ENCODE data around the gene GTF3C1. TPM values are rescaled to one million over a fixed set of nuclear protein-coding genes. Genes with fewer than 3 reads are reported as not detected.
A peak's percentile ranks its signal among the peaks of the same experiment; 100 is the strongest.

The GTF3C1 gene
- total and polyA plus RNA-seq, 3 experiments from 2014 or later = 58.6 to 62.7 (median 60.4) TPM

GRCh38 chr16:27424772-27425498, 124.8 kb downstream of the GTF3C1 start:
- H3K4me1 ChIP-seq (ENCODE audit: insufficient read depth, low read length) = peaks cover 22% of the 10 kb centered on the region
- no peak overlapping the region for H3K4me3 ChIP-seq (ENCODE audit: low read length)
- Mint-ChIP-seq H3K9me3 (peaks cover 11 to 21% (median 15%) of the 10 kb centered on the region in 5 donors), H3K27ac (peak overlapping the region; percentile 15 to 92 (median 75)), H3K27me3 (peaks cover 0 to 1% of the 10 kb centered on the region in 2 donors), H3K4me3 (peak overlapping the region in 2 of 7 donors; percentile 24 to 76), H3K4me1 (peaks cover 47 to 71% (median 66%) of the 10 kb centered on the region in 3 donors), H3K36me3 (peaks cover 22 to 76% (median 30%) of the 10 kb centered on the region in 3 donors)
- peak in 1 of 5 donors; percentile 17 for DNase-seq
- no peaks in the 10 kb centered on the region for H3K27me3 ChIP-seq (ENCODE audit: insufficient read depth, low read length, poor library complexity, severe bottlenecking)
- POLR2A ChIA-PET = no interaction called here
- peaks cover 3% of the 10 kb centered on the region for H3K36me3 ChIP-seq (ENCODE audit: insufficient read depth, low read length)
- no peak overlapping the region for H3K27ac ChIP-seq (ENCODE audit: low read depth, low read length)
- peaks cover 13% of the 10 kb centered on the region for H3K9me3 ChIP-seq (ENCODE audit: low read length)
- CTCF ChIA-PET = no interaction called here

GRCh38 chr16:27421961-27422740, 127.6 kb downstream of the GTF3C1 start:
- Mint-ChIP-seq H3K27ac (peak overlapping the region in 4 of 8 donors; percentile 43 to 66 (median 53)), H3K27me3 (peaks cover 0 to 1% of the 10 kb centered on the region in 2 donors)
- CTCF ChIA-PET = interaction anchor here (1.2 kb wide), 1 partner anchor 34 kb away, joined by 3 read pairs; no protein-coding TSS in a partner anchor

GRCh38 chr16:27417047-27417671, 132.6 kb downstream of the GTF3C1 start:
- H3K4me3 Mint-ChIP-seq = no peak overlapping the region
- Histone ChIP-seq H3K27ac (ENCODE audit: low read depth, low read length) (no peak overlapping the region), H3K27me3 (ENCODE audit: insufficient read depth, low read length, poor library complexity, severe bottlenecking) (no peaks in the 10 kb centered on the region), H3K4me3 (ENCODE audit: low read length) (no peak overlapping the region), H3K9me3 (ENCODE audit: low read length) (peaks cover 11% of the 10 kb centered on the region), H3K36me3 (ENCODE audit: insufficient read depth, low read length) (peaks cover 5% of the 10 kb centered on the region), H3K4me1 (ENCODE audit: insufficient read depth, low read length) (peaks cover 18% of the 10 kb centered on the region)
- H3K27me3 Mint-ChIP-seq = no peaks in the 10 kb centered on the region
- no peak for DNase-seq
- ChIA-PET POLR2A (interaction anchor here (0.7 kb wide), 1 partner anchor 34 kb away, joined by 4 read pairs; no protein-coding TSS in a partner anchor), CTCF (interaction anchor here (1.7 kb wide), 1 partner anchor 12 kb away, joined by 3 read pairs; no protein-coding TSS in a partner anchor)
- H3K27ac Mint-ChIP-seq = peak overlapping the region in 3 of 8 donors; percentile 17 to 21 (median 20)
- peaks cover 6 to 18% (median 7%) of the 10 kb centered on the region in 5 donors for H3K9me3 Mint-ChIP-seq
- H3K4me1 Mint-ChIP-seq = peaks cover 49 to 69% (median 64%) of the 10 kb centered on the region in 3 donors
- peaks cover 23 to 68% (median 36%) of the 10 kb centered on the region in 3 donors for H3K36me3 Mint-ChIP-seq

More at GRCh38 chr16:27421961-27422740, 127.6 kb downstream of the GTF3C1 start:
- H3K36me3 ChIP-seq (ENCODE audit: insufficient read depth, low read length) = peaks cover 8% of the 10 kb centered on the region
- peaks cover 14% of the 10 kb centered on the region for H3K4me1 ChIP-seq (ENCODE audit: insufficient read depth, low read length)
- peaks cover 20 to 82% (median 30%) of the 10 kb centered on the region in 3 donors for H3K36me3 Mint-ChIP-seq
- H3K4me3 Mint-ChIP-seq = no peak overlapping the region
- DNase-seq = no peak
- POLR2A ChIA-PET = interaction anchor here (0.8 kb wide), 1 partner anchor 16 kb away, joined by 3 read pairs; no protein-coding TSS in a partner anchor
- H3K9me3 Mint-ChIP-seq = peaks cover 11 to 21% (median 15%) of the 10 kb centered on the region in 5 donors
- no peaks in the 10 kb centered on the region for H3K27me3 ChIP-seq (ENCODE audit: insufficient read depth, low read length, poor library complexity, severe bottlenecking)
- peaks cover 13% of the 10 kb centered on the region for H3K9me3 ChIP-seq (ENCODE audit: low read length)
- H3K4me3 ChIP-seq (ENCODE audit: low read length) = no peak overlapping the region
- H3K4me1 Mint-ChIP-seq = peaks cover 36 to 59% (median 55%) of the 10 kb centered on the region in 3 donors
- H3K27ac ChIP-seq (ENCODE audit: low read depth, low read length) = no peak overlapping the region

GRCh38 chr16:27414788-27415431, 134.8 kb downstream of the GTF3C1 start:
- H3K36me3 Mint-ChIP-seq = peaks cover 25 to 64% (median 28%) of the 10 kb centered on the region in 3 donors
- H3K27me3 ChIP-seq (ENCODE audit: insufficient read depth, low read length, poor library complexity, severe bottlenecking) = no peaks in the 10 kb centered on the region
- peaks cover 0 to 11% (median 0%) of the 10 kb centered on the region in 5 donors for H3K9me3 Mint-ChIP-seq
- H3K4me3 Mint-ChIP-seq = peak overlapping the region in 2 of 7 donors; percentile 0 to 26
- ChIA-PET CTCF (no interaction called here), POLR2A (no interaction called here)
- H3K4me1 Mint-ChIP-seq = peaks cover 57 to 76% (median 75%) of the 10 kb centered on the region in 3 donors
- H3K4me3 ChIP-seq (ENCODE audit: low read length) = no peak overlapping the region
- H3K27ac Mint-ChIP-seq = peak overlapping the region in 4 of 8 donors; percentile 48 to 78 (median 64)
- DNase-seq = no peak
- peaks cover 9% of the 10 kb centered on the region for H3K36me3 ChIP-seq (ENCODE audit: insufficient read depth, low read length)
- no peak overlapping the region for H3K27ac ChIP-seq (ENCODE audit: low read depth, low read length)
- no peaks in the 10 kb centered on the region for H3K27me3 Mint-ChIP-seq
- no peaks in the 10 kb centered on the region for H3K9me3 ChIP-seq (ENCODE audit: low read length)
- peaks cover 31% of the 10 kb centered on the region for H3K4me1 ChIP-seq (ENCODE audit: insufficient read depth, low read length)

- POLR2A ChIA-PET = no interaction called here
- H3K27me3 ChIP-seq (ENCODE audit: insufficient read depth, low read length, poor library complexity, severe bottlenecking) = no peaks in the 10 kb centered on the region
- no peak for DNase-seq
- no peak overlapping the region for H3K27ac ChIP-seq (ENCODE audit: low read depth, low read length)
- Mint-ChIP-seq H3K4me3 (peak overlapping the region in 2 of 7 donors; percentile 19 to 47), H3K4me1 (peaks cover 63 to 80% (median 80%) of the 10 kb centered on the region in 3 donors), H3K9me3 (peaks cover 0 to 11% (median 0%) of the 10 kb centered on the region in 5 donors), H3K36me3 (peaks cover 25 to 61% (median 28%) of the 10 kb centered on the region in 3 donors), H3K27me3 (no peaks in the 10 kb centered on the region), H3K27ac (peak overlapping the region in 3 of 8 donors; percentile 2 to 46 (median 34))
- no peak overlapping the region for H3K4me3 ChIP-seq (ENCODE audit: low read length)
- no peaks in the 10 kb centered on the region for H3K9me3 ChIP-seq (ENCODE audit: low read length)
- CTCF ChIA-PET = no interaction called here
- H3K4me1 ChIP-seq (ENCODE audit: insufficient read depth, low read length) = peaks cover 31% of the 10 kb centered on the region
- H3K36me3 ChIP-seq (ENCODE audit: insufficient read depth, low read length) = peaks cover 9% of the 10 kb centered on the region
Measured at GRCh38 chr16:27413956-27414355, 135.8 kb downstream of the GTF3C1 start.

GRCh38 chr16:27410761-27411160, 139.0 kb downstream of the GTF3C1 start:
- Mint-ChIP-seq H3K36me3 (peaks cover 21 to 60% (median 23%) of the 10 kb centered on the region in 3 donors), H3K27me3 (no peaks in the 10 kb centered on the region), H3K4me1 (peaks cover 83 to 100% (median 96%) of the 10 kb centered on the region in 3 donors), H3K4me3 (peak overlapping the region in 4 of 7 donors; percentile 14 to 44 (median 22)), H3K27ac (peak overlapping the region in 4 of 8 donors; percentile 38 to 76 (median 66)), H3K9me3 (peaks cover 0 to 11% (median 0%) of the 10 kb centered on the region in 5 donors)
- H3K27ac ChIP-seq (ENCODE audit: low read depth, low read length) = no peak overlapping the region
- peaks cover 63% of the 10 kb centered on the region for H3K4me1 ChIP-seq (ENCODE audit: insufficient read depth, low read length)
- H3K36me3 ChIP-seq (ENCODE audit: insufficient read depth, low read length) = peaks cover 4% of the 10 kb centered on the region
- ChIA-PET CTCF (interaction anchor here (1.3 kb wide), 1 partner anchor 44 kb away, joined by 3 read pairs; no protein-coding TSS in a partner anchor), POLR2A (interaction anchor here (1.0 kb wide), 1 partner anchor 180 kb away, joined by 4 read pairs; no protein-coding TSS in a partner anchor)
- H3K27me3 ChIP-seq (ENCODE audit: insufficient read depth, low read length, poor library complexity, severe bottlenecking) = no peaks in the 10 kb centered on the region
- no peak for DNase-seq
- no peaks in the 10 kb centered on the region for H3K9me3 ChIP-seq (ENCODE audit: low read length)
- no peak overlapping the region for H3K4me3 ChIP-seq (ENCODE audit: low read length)
